GM12878 (cell line): ENCODE data around the gene HES2.

Source experiments
- EP300 ChIP-seq, 2 experiments: fragments of 150-350 bp in 1 of 2; IDR thresholded peaks; 2 replicates each; pipeline ENCODE4 v1.6.1; 2011 to 2012; ENCODE audit warnings: low read depth in 2 of 2, low read length in 2 of 2, borderline replicate concordance in 1 of 2, improper control_type of control experiment in 1 of 2, inconsistent platforms in 1 of 2; ENCODE audit not compliant: control insufficient read depth in 1 of 2
- ZBTB33 ChIP-seq: fragments of 450-650 bp; IDR thresholded peaks from 2 replicates; pipeline ENCODE4 v1.6.1; 2017; ENCODE audit warnings: mild to moderate bottlenecking

GRCh38 chr1:6440198-6441126 lies 20.7 kb upstream of the HES2 start:
- TF ChIP-seq EP300 (IDR thresholded peaks at IDR 0.05; ENCODE audit: borderline replicate concordance in 1 of 2, control insufficient read depth in 1 of 2, low read depth in 2 of 2, low read length in 2 of 2), result no peak
- no peak for TF ChIP-seq ZBTB33
